Measurements from ENCODE around the gene DSG3.

GRCh38 chr18:31438402-31438801, 9.1 kb upstream of the DSG3 start:
- TF ChIP-seq CTCF (IDR thresholded peaks at IDR 0.05), result no peak
- no peak for TF ChIP-seq POLR2A (IDR thresholded peaks at IDR 0.05)

All from upper lobe of left lung (tissue), 4 donors.